ENCODE data around the gene RAPGEF3.

Gene RAPGEF3

DNA sequence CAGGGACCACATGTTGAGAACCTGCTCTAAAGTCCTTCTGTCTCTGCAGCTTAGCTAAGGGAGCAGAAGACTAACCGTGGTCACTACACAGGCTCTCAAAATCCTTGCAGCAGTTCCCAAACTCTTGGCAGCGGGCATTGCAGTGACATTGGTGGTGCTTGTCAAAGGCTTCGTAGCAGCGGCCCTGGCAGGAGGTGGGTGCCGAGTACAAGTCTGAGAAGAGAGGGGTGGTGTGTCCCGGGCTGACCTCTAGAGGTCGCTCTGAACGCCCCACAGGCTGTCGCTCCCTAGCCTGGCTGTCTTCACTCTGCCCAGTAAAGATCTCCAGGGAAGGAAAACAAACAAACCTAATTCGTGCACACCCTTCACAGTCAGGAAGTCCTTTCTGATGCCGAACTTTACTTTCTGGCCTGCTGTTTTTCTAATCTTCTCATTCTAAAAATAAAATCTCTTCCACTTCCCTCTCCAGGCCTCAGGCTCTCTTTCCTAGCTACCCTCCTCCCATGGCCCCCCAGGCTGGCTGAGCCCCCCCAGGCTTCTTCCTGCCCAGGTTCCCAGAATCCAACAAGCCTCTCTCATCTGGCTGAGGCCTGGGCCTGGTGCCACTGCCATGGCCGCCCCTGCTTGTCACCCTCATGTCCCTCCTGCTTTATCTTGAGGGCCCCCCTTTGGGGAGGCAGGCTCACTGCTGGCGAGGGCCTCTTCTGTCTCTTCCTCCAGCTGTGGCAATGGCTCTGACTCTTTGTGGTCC, 41.1 kb downstream of the RAPGEF3 start:
- peak; percentile 69 for DNase-seq

DNA sequence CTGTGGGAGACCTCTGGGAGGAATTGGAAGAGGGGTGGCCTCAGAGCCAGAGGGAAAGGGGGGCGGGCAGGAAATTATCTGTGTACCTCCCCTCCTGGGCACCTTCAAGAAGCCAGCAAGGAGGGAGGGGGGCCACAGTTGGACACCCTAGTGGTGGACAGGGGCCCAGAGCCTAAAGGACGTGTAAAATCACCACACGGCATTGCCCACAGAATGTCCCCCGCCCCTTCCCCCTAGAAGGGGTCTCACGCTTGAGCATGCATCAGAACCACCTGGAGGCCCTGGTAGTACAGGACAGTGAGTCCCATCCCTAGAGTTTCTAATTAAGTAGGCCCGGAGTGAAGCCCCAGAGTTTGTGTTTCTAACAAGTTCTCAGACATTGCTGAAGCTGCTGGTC, 41.6 kb downstream of the RAPGEF3 start:
- no peak for DNase-seq

DNA sequence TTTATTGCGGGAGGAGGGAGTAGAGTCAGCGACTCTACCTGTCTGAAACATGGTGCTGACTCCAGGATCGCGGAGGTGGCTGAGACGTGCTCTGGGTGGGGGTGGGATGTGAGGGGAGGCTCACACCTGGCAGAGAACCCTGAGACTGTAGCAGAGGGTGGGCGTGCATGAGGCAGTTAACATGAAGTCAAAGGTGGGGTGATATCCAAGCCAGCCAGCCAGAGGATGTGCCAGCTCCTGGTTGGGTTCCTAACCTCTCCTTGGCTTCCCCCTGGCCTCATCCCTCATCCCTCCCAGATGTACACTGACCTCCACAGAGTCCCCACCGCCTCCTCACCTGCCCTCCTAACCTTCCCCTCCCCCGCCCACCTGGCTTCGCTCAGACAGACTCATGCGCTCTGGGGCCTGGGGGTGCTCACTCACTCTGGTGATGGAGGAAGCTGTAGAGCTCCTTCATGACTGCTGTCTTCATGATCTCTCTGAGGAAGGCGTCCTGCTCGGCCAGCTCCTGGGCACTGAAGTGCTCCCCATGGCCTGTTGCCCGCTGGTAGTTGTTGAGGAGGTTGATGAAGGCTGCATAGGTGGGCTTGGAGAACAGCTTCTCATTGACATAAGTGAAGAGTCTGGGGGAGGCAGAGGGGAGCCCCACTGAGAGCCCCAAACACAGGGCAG, 42.7 kb downstream of the RAPGEF3 start:
- DNase-seq = no peak

- DNase-seq = peak; percentile 58
Observed at GRCh38 chr12:47715393-47715876, 43.2 kb downstream of the RAPGEF3 start.

GRCh38 chr12:47714826-47715386, 43.8 kb downstream of the RAPGEF3 start:
- no peak for DNase-seq

DNA sequence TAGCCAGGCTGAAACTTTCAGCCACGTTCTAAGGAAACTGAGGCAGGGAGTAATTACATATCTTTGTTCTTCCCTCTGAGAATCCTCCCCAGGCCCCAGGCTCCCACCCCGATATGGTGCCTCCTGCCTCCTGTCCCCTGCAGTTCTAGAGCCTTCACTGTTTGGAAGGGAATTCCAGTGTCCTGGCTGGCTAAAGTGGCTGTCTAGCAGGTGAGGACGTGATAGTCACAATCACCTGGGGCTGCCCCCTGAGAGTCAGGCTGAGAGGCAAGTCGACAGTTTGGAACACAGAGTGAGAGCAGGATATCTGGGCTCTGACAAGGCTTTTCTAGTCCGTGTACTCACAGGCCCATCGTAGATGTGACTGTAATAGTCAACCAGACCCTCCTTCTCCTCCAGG, 46.5 kb downstream of the RAPGEF3 start:
- no peak for DNase-seq

DNA sequence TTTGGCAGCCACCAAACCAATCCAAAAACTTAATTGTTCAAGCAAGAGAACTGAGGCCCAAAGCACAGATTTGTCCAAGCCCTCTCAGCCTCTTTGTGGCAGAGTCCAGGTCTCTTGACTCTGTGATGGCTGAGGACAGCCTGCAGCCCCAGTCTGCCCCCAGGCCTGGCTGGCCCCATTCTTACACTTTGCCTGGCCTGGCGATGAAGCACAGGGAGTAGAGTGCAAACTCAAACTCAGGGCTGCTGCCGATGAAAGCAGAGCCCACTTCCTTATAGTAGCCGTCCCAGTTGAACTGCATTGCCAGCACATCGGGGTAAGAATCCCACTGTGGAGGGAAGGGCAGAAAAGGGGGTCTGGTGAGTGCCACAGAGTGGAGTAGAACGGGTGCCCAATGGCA, 47.2 kb downstream of the RAPGEF3 start:
- DNase-seq = no peak

DNA sequence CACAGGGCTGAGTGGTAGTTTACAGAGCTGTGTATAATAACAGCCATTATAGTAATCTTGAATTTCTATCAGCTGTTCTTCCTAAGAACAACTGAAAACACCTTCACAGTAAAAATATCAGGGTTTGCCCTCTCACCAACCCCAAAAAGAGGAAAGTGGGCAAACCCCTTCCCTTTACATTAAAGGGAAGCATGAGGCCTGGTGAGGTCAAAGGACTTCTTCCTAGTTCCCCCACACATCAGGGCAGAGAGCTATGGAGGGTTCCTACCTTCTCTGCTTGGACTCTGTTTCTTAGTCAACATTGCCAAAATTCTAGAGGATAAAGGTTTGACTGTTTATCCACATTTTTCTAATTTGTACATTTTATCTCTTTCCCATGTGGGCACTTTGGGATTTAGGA, 48.4 kb downstream of the RAPGEF3 start:
- no peak for DNase-seq

DNA sequence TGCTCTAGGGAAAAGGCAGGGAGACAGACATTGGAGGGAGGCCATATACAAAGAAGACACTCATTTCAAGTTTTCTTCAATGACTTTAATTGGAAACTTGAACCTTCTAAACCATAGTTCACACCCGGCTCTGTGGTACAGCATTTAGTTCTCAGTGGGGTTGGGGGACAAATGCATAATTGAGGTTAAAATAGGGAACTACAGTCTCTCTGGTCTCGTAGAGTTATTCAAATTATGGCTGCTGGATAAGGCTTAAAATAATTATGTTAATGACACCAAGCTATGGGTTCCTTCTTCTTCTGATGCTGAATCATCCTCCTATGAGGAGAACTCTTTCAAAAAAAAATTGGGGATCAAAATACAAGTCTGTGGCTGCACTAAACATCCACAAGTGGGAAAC, 49.0 kb downstream of the RAPGEF3 start:
- DNase-seq = no peak

DNA sequence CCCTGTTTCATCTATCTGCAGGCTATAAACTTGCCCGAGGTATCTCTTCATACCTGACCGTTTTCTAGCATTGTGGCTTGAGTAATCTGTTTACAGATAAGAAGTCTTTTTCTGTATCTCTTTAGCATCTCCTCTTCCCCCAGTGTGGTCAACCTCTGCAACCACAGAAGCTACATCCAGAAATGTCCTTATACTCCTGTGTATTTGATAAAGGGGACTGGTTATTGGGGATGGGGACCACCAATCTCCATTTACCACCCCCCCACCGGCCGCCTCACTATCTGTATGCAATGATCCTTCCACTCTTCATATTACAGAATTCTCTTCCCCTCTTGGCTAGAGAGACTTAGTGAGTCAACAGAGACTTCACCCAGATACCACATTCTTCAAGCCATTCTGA, 49.4 kb downstream of the RAPGEF3 start:
- no peak for DNase-seq

GRCh38 chr12:47707905-47708543, 50.7 kb downstream of the RAPGEF3 start:
- DNase-seq = no peak

GRCh38 chr12:47707355-47707754, 51.3 kb downstream of the RAPGEF3 start:
- no peak for DNase-seq

DNA sequence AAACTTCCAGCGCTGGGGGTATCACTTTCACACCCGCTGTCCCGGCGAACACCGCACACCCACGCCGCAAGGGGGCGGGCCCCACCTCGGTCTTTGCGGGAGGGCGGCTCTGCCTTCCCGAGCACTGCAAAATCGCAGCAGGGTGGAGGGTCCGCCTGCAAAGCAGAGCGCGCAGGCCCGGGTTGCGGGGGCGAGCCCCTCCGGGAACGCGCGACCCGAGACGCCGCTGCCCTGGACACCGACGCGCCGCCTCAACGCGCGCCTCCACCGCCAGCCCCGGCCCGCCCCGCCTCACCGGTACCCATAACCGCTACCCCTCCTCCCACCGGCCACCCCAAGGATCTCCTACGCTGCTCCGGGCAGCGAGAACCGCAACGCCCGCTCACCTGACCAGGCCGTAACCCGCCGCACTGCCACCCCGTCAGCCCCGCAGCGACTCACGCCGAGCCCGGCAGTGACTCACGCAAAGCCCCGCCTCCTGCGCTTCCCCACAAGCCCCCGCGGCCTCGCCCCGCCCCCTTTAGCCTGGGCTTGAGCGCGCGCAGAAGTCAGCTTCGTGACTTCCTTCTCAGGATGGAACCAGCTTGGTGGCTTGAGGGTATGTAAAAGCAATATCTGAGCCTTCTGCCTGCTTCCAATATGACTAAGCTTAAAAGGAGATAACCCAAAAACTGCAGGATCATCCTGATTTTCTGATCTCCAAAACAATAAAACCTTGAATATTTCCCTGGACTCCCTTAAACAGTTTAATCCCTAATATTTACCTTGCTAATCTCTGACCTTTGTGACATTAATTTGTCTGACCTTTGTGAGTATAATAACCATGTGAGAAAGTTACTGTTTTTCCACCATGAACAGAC, 52.9 kb downstream of the RAPGEF3 start, which contains the start of gene RPAP3:
RPAP3 (minus strand) TSS at position 465 of the 860 bp plus-strand sequence. CDS start 3,190 bp downstream, outside the sequence.
- DNase-seq = peak; percentile 82

GRCh38 chr12:47705229-47705565, 53.5 kb downstream of the RAPGEF3 start:
- DNase-seq = no peak

GRCh38 chr12:47704719-47705118, 54.0 kb downstream of the RAPGEF3 start:
- no peak for DNase-seq

- DNase-seq = no peak
Observed at GRCh38 chr12:47700263-47700662, 58.4 kb downstream of the RAPGEF3 start.

GRCh38 chr12:47698631-47699030, 60.0 kb downstream of the RAPGEF3 start:
- no peak for DNase-seq

DNA sequence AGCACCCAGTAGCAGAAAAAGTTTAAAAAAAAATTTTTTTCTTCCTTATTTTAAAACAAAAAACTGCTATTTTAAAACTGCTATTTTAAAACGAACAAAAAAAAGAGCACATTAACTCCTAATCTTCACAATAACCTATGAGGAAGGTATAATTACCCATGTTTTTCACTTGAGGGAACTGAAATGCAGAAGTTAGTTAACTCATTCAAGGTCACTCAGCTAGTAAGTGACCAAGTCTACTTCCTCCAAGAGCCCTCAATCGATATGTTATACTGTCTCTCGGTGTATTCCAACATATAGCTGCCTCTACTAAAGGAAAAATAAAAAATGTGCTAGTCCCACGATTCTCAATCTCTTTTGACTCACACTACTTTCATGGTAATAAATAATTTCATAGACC, 60.6 kb downstream of the RAPGEF3 start:
- no peak for DNase-seq

- no peak for DNase-seq
Observed at GRCh38 chr12:47689215-47689614, 69.5 kb downstream of the RAPGEF3 start.

DNA sequence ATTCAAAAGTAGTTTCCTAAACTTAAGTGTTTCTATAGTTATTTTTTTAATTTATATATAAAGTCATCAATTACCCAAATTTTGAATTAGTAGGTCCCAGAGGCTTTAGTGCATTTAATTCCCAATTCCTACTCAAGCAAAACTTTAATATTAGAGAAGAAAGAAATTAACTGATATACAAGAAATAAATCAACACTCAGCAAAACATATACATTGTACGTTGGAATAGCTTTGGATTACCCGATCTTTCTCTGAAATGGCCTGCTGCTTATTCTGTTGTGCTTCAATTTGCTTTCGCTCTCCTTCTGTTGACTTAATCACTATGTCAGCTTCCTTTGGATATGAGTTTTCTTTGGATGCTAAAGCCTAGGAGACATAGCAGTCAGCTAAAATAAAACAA, 71.0 kb downstream of the RAPGEF3 start:
- no peak for DNase-seq

DNA sequence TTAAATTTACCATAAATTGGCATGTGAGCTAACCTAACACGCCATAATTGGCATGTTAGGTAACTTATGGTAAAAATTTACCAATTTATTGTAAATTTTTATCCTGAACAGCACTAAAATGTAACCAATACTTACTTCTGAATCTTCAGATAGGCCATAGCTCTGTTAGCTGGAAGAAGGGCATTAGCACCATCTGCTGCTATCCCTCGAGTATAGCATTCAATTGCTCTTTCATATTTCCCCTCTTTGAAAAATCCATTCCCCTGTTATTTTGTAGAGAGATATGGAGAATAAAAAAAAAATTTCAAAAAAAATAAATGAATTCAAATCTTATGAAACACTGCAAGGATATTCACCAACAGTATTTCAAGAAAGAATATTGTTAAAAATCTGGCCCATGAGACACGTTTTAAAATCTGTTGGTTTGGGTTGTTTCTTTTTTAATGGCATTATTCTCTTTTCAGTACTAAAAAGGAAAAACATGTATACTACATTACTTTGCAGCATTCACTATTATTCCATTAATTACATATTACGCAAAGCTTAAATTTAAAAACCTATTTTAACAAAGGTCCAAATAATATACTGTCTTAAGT, 71.9 kb downstream of the RAPGEF3 start:
- no peak for DNase-seq
